NOMO-1 (cell line): ENCODE measurements around the gene NLRC4.
A peak's percentile ranks its signal among the peaks of the same experiment; 100 is the strongest.
"Not testable (repeated sequence)": the region's sequence is repeated elsewhere in the genome, so short reads cannot be mapped to it uniquely, and the experiment has no call there.

ENCODE experiments used
- DNase-seq, 2 experiments: peaks; one replicate each; lab custom pipeline; 2025; ENCODE audit not compliant: unreplicated experiment in 2 of 2; lab: John Stamatoyannopoulos, UW

NLRC4 gene

GRCh38 chr2:32249731-32250236 lies 14.9 kb downstream of the NLRC4 start:
- DNase-seq = no peak

- no peak for DNase-seq
These were observed 16.4 kb downstream of the NLRC4 start for GRCh38 chr2:32248299-32248698.

- no peak for DNase-seq
These were observed 17.8 kb downstream of the NLRC4 start for GRCh38 chr2:32246911-32247310.

- no peak for DNase-seq
These were observed 22.4 kb downstream of the NLRC4 start for GRCh38 chr2:32242331-32242730.

GRCh38 chr2:32237996-32238395 lies 26.7 kb downstream of the NLRC4 start:
- no peak for DNase-seq

GRCh38 chr2:32237488-32237887 lies 27.2 kb downstream of the NLRC4 start:
- no peak for DNase-seq

- no peak for DNase-seq
These were observed 29.4 kb downstream of the NLRC4 start for GRCh38 chr2:32235315-32235714.

- DNase-seq = no peak
These were observed 32.7 kb downstream of the NLRC4 start for GRCh38 chr2:32231959-32232358.

GRCh38 chr2:32229635-32230034 lies 35.1 kb downstream of the NLRC4 start:
- no peak for DNase-seq

GRCh38 chr2:32228181-32228580 lies 36.5 kb downstream of the NLRC4 start:
- DNase-seq = no peak

GRCh38 chr2:32227492-32227891 lies 37.2 kb downstream of the NLRC4 start:
- no peak for DNase-seq

- DNase-seq = peak in 1 of 2 experiments; percentile 23
These were observed 41.7 kb downstream of the NLRC4 start for GRCh38 chr2:32222966-32223365.

- DNase-seq = no peak
These were observed 44.2 kb downstream of the NLRC4 start for GRCh38 chr2:32220445-32220844.

GRCh38 chr2:32212295-32212694 lies 52.4 kb downstream of the NLRC4 start:
- no peak for DNase-seq

- DNase-seq = no peak
These were observed 53.8 kb downstream of the NLRC4 start for GRCh38 chr2:32210767-32211408.

- DNase-seq = not testable (repeated sequence)
These were observed 61.3 kb downstream of the NLRC4 start for GRCh38 chr2:32203428-32203827.

- DNase-seq = no peak
These were observed 63.9 kb downstream of the NLRC4 start for GRCh38 chr2:32200814-32201213.

GRCh38 chr2:32192418-32192817 lies 72.3 kb downstream of the NLRC4 start:
- DNase-seq = no peak

- DNase-seq = no peak
These were observed 75.7 kb downstream of the NLRC4 start for GRCh38 chr2:32189011-32189410.

- DNase-seq = no peak
These were observed 82.0 kb downstream of the NLRC4 start for GRCh38 chr2:32182667-32183066.
